Ecto neural progenitor cell (in vitro differentiated cells): ENCODE measurements around the gene GTF2IRD2.
"Not testable (repeated sequence)": the region's sequence is repeated elsewhere in the genome, so short reads cannot be mapped to it uniquely, and the experiment has no call there.

Source experiments
- DNase-seq: peaks from one replicate; pipeline ENCODE4 v3.0.0-alpha.2; 2018; ENCODE audit warnings: low spot score

The GTF2IRD2 gene

DNA sequence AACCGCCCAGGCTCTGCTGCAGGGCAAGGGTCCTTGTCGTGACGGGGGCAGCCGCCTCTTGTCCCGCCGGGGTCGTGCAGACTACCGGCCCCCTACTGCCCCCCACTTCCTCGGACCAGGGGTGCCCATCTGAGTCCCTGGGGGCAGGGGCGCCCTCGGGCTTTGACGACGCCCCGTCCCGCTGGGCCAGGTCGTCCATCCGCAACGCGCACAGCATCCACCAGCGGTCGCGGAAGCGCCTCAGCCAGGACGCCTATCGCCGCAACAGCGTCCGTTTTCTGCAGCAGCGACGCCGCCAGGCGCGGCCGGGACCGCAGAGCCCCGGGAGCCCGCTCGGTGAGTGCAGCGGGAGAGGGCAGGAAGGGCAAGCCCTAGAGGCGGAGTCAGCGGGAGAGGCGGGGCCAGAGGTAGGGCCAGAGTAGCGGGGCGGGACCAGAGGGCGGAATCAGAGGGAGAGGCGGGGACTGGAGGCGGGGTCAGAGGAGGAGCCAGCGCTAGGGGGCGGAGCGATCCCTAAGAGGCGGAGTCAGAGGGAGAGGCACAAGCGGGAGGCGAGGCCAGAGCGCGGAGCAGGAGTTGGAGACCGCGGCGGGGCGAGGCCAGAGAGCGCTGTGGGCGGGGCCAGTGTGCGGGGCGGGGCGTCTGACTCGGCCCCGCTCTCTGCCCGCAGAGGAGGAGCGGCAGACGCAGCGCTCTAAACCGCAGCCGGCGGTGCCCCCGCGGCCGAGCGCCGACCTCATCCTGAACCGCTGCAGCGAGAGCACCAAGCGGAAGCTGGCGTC is 62.8 kb downstream of the GTF2IRD2 start:
- DNase-seq: peak; percentile 92

DNA sequence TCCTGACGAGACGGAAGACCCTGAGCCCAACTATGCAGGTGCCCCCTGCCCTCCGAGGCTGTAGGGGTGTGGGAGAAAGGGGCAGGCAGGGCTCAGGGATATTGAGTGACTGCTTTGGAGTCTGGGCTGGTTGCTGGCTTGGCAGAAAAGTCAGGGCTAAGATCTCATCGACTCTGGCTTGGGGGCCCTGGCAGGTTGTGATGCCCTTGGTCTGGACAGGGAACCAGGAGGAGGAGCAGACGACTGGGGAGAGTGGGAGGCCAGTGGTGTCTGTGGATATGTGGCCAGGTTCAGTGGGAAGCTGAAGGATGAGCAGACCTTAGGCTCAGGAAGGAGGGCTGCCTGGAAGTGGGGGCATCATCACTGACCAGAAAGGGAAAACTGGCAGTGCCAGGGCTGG is 67.8 kb downstream of the GTF2IRD2 start:
- peak; percentile 40 for DNase-seq

GRCh38 chr7:74781746-74782145 is 69.7 kb downstream of the GTF2IRD2 start:
- not testable (repeated sequence) for DNase-seq

DNA sequence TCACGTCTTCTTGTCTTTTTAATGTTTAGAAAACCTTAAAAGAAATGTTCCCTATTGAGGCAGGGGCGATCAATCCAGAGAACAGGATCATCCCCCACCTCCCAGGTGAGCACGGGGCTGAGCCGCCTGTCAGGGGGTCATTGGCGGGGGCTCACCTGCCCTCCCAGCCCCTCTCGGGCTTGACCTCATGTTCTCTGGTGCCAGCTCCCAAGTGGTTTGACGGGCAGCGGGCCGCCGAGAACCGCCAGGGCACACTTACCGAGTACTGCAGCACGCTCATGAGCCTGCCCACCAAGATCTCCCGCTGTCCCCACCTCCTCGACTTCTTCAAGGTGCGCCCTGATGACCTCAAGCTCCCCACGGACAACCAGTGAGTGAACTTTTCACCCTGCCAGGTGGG is 72.4 kb downstream of the GTF2IRD2 start:
- not testable (repeated sequence) for DNase-seq

DNA sequence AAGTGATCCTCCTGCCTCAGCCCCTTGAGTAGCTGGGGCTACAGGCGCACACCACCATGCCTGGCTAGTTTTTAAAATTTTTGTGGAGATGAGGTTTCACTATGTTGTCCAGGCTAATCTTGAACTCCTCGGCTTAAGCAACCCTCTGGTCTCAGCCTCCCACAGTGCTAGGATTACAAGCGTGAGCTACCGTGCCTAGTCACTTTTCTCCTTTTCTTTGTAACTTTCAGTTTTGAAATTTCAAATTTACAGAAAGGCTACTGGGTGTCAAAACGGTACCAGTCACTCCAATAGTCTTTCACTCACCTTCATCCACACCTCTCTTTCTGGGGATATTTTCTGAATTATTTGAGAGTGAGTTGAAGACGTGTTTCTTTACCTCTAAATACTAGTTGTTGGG is 76.3 kb downstream of the GTF2IRD2 start:
- DNase-seq: not testable (repeated sequence)

DNA sequence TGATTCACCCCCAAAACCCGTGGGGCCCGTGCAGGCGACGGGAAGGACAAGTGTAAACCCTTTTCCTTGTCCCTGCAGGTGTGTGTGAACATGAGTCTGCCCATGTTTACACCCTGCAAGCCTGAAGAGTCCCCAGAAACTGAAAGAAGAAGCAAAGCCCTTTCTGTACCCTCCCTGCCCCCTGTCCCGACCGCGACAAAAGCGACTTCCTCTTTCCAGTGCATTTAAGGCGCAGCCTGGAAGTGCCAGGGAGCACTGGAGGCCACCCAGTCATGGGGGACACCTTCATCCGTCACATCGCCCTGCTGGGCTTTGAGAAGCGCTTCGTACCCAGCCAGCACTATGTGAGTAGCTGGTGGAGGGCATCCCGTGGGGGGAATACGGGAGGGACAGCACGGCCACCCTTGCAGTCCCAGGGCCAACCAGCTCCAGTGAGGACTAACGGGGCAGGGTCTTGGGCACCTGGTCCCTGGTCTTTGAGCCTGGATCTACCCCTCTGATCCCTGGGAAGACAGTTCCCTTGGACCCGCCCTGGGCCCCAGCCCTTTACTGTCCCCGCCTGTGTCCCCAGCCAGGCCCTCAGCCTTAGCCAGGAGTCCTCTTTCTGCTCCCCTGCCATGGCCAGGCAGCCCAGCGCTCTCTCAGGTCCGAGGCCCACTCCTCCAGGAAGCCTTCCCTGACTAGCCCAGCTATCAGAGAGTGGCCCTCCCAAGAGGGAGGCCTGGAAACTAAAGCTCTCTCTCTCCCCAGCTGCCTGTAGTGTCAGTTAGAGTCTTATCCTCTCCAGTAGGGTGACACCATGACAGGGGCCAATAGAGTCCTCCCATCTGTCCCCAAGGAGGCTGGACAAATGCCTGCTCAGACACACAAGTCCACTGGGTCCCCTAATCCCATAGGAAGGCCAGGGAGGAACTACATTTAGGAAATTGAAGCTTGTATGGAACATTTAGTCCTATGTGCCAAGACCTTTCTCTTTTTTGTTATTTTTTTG is 77.3 kb downstream of the GTF2IRD2 start, which contains the start of gene NCF1:
Gene NCF1 (plus strand): TSS at position 252 of the 991 bp plus-strand sequence. CDS start 21 bp downstream, at position 273.
- not testable (repeated sequence) for DNase-seq

DNA sequence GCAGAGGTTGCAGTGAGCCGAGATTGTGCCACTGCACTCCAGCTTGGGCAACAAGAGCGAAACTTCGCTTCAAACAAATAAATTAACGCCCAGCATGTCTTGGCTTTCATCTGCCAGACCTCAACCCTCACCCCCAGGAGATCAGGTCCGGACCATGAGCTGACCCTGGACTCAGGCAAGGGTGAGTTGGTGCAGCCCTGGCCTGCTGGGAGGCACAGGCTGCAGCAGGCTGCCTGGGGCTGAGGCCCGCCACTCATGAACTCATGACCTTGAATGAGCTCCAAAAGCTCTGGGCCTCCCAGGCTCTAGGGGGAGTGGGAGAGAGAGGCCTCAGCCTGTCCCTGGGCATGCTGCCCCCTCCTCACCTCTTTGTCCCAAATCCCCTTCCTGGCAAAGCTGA is 79.3 kb downstream of the GTF2IRD2 start:
- DNase-seq: peak; percentile 37

DNA sequence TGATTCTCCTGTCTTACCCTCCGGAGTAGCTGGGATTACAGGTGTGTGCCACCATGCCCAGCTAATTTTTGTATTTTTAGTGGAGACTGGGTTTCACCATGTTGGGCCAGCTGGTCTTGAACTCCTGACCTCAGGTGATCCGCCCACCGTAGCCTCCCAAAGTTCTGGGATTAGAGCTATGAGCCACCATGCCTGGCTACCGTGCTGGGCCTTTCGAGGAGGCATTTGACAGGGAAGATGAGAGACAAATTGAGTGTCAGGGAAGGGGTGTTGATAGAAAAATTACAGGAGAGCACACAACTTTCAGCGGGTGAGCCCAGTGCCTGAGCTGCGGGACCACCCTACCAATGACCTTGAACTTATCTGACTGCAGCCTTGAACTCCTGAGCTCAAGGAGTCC is 81.3 kb downstream of the GTF2IRD2 start:
- not testable (repeated sequence) for DNase-seq

DNA sequence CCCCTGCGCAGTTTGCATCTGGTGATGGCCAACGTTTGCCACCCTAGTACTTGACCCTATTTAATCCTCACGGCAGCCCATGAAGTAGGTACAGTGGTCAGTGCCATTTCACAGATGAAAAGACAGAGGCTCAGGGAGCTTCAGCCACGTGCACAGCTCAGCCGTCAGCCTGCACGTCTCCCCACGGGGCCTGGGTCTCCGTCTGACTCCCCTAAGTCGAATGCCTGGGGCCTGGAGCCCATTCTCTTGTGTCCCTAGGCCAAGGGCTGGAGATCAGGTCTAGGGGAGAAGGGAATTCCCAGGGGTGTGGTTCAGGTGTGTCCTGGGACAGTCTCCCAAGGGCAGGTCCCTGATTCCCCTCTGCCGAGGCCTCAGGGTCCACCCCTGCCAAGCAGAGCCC is 84.4 kb downstream of the GTF2IRD2 start:
- DNase-seq: peak; percentile 14

DNA sequence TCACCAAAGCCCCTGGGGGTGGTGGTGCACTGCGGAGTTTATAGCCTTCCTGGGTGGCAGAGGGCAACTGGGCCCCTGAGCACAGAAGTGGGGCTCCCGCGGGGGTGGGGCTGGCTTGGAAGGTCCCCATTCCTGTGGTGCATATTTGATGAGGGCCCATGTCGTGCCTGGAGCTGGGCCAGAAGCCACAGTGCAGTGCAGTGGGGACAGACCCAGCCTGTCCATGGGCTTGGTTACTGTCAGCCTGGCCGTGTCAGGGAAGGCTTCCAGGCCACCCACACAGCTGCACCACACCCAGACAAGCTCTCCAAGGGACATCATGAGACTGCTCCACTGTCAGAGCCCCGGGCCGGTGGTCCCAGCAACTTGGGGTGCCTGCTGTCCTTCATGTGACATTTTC is 84.9 kb downstream of the GTF2IRD2 start:
- not testable (repeated sequence) for DNase-seq

- DNase-seq: not testable (repeated sequence)
These were observed 86.0 kb downstream of the GTF2IRD2 start for GRCh38 chr7:74765205-74765918.

DNA sequence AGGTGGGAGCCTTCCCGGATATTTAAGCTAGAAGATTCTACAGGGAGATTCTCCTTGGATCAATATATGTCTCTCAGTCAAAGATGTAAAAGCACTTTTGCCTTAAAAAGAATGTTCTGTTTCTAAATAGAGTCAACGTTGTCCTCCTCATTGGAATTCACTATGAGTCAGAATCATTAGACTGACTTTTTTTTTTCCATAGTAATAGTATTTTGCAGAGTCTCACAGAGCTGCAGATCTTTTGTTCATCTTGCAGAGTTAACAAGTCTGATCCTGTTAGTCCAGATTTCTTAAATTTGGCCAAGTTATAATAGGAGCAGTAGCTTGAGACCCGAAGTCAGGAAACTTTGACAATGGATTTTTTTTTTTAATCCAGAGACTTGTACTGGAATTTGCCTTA is 92.4 kb downstream of the GTF2IRD2 start:
- DNase-seq: not testable (repeated sequence)

- DNase-seq: not testable (repeated sequence)
These were observed 93.1 kb downstream of the GTF2IRD2 start for GRCh38 chr7:74758268-74758667.

GRCh38 chr7:74756673-74757072 is 94.7 kb downstream of the GTF2IRD2 start:
- not testable (repeated sequence) for DNase-seq

- DNase-seq: not testable (repeated sequence)
These were observed 97.4 kb downstream of the GTF2IRD2 start for GRCh38 chr7:74753921-74754482.
